GM20000 (cell line): ENCODE measurements around the gene KLK1.
"Not testable (repeated sequence)": the region's sequence is repeated elsewhere in the genome, so short reads cannot be mapped to it uniquely, and the experiment has no call there.

Source experiments
- DNase-seq: peaks from one replicate; pipeline ENCODE4 v3.0.0; 2012; ENCODE audit warnings: low spot score
- TF ChIP-seq, protein P1 (sequence below): IDR thresholded peaks from 2 replicates; pipeline ENCODE4 v1.5.1; 2012; ENCODE audit warnings: mild to moderate bottlenecking, control low read depth; ENCODE audit errors: extremely low read depth, missing control alignments

KLK1 gene

DNA sequence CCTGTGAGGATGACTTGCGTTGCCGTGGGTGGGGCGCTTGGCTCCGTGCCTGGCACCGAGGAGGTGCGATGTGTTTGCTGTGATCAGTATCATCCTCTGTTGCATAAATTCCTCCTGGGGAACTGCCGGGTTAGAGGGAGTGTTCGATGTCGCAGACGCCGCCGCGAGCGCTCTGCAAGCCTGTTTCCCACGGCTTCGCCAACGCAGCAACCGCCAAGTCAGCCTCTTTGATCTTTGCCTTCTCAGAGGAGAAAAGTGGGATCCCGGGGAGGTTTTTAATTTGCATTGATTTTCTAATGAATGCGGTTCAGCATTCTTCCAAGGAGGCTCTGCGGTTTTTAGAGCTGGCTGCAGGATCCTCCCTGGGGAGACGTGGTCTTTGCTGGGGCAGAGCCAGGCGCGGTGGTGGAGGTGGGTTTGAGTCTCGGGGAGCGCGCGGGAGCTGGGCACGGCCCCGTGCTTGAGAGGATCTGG, 45.7 kb downstream of the KLK1 start:
- DNase-seq = peak; percentile 6
- TF ChIP-seq, protein P1, sequence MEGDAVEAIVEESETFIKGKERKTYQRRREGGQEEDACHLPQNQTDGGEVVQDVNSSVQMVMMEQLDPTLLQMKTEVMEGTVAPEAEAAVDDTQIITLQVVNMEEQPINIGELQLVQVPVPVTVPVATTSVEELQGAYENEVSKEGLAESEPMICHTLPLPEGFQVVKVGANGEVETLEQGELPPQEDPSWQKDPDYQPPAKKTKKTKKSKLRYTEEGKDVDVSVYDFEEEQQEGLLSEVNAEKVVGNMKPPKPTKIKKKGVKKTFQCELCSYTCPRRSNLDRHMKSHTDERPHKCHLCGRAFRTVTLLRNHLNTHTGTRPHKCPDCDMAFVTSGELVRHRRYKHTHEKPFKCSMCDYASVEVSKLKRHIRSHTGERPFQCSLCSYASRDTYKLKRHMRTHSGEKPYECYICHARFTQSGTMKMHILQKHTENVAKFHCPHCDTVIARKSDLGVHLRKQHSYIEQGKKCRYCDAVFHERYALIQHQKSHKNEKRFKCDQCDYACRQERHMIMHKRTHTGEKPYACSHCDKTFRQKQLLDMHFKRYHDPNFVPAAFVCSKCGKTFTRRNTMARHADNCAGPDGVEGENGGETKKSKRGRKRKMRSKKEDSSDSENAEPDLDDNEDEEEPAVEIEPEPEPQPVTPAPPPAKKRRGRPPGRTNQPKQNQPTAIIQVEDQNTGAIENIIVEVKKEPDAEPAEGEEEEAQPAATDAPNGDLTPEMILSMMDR = no peak

GRCh38 chr19:50777261-50777660, 46.3 kb downstream of the KLK1 start:
- no peak for DNase-seq
- TF ChIP-seq, protein P1 = no peak

DNA sequence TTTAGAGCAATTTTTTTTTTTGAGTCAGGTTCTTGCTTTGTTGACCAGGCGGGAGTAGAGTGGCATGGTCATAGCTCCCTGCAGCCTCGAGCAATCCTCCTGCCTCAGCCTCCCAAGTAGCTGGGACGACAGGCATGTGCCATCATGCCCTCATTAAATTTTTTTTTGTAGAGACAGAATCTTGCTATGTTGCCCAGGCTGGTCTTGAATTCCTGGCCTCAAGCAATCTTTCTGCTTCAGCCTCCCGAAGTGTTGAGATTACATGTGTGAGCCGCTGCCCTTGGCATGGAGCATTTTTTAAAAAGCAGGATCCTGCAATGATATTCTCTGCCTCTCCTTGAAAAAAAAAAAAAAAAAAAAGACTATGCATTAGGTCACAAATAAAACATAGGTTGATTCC, 47.5 kb downstream of the KLK1 start:
- DNase-seq = no peak
- TF ChIP-seq, protein P1 = no peak

- not testable (repeated sequence) for DNase-seq
These were observed 50.1 kb downstream of the KLK1 start for GRCh38 chr19:50773454-50773853.

GRCh38 chr19:50772912-50773311, 50.7 kb downstream of the KLK1 start:
- not testable (repeated sequence) for DNase-seq

GRCh38 chr19:50772476-50772875, 51.1 kb downstream of the KLK1 start:
- DNase-seq = no peak
- TF ChIP-seq, protein P1 = no peak

DNA sequence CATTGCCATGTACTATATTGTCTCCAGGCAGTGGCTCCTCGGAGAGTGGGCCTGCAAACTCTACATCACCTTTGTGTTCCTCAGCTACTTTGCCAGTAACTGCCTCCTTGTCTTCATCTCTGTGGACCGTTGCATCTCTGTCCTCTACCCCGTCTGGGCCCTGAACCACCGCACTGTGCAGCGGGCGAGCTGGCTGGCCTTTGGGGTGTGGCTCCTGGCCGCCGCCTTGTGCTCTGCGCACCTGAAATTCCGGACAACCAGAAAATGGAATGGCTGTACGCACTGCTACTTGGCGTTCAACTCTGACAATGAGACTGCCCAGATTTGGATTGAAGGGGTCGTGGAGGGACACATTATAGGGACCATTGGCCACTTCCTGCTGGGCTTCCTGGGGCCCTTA, 52.7 kb downstream of the KLK1 start:
- no peak for DNase-seq
- TF ChIP-seq, protein P1 = no peak

- not testable (repeated sequence) for DNase-seq
These were observed 53.4 kb downstream of the KLK1 start, which contains the start of gene GPR32 for GRCh38 chr19:50770164-50770563. Gene GPR32 (plus strand): TSS chr19:50770464. CDS start chr19:50770601, 137 bp downstream.
